K562 (cell line): ENCODE results near the gene NHLRC2. TPM values are rescaled to one million over a fixed set of nuclear protein-coding genes. Genes with fewer than 3 reads are reported as not detected.

Experiments
- ATAC-seq: fragments of 200-7000 bp; cut with Tn5 transposase; 3 replicates; pipeline ENCODE4 v1.9.1; 2020; ENCODE audit warnings: moderate library complexity
- BruUV-seq: library from RNA; stranded (reverse); fragments of 400-500 nt; replicated peaks from 2 replicates; lab custom pipeline; 2021; lab: Mats Ljungman, UMichigan
- CTCF ChIA-PET: fragments of 300-600 bp; formaldehyde crosslinking; extraction: SDS; loops from one replicate; lab custom pipeline; 2021; ENCODE audit warnings: low intra/inter-chr PET ratio; lab: Yijun Ruan, JAX
- POLR2A ChIA-PET: fragments of 300-600, 350-650 bp; sonication (Branson Sonifier 250); formaldehyde crosslinking; extraction: SDS; loops from one replicate; lab custom pipeline; 2021; ENCODE audit warnings: antibody characterized with exemption, inconsistent platforms; lab: Yijun Ruan, JAX
- DNase-seq, 4 experiments: peaks; one replicate each; pipeline versions ENCODE4 v3.0.0 to v3.0.0-alpha.2; 2011 to 2018; ENCODE audit warnings: low spot score in 3 of 4, mixed read lengths in 3 of 4; ENCODE audit errors: extremely low read depth in 1 of 4
- FAIRE-seq: peaks from 2 replicates; lab custom pipeline; 2011; peaks lifted over from hg19 to GRCh38; lab: Jason Lieb, UNC
- H2AFZ ChIP-seq: 2 replicates; pipeline ENCODE4 v1.6.0; 2011; ENCODE audit warnings: low read depth, low read length, control low read depth, inconsistent platforms
- H3K27ac ChIP-seq: fragments of 200-600 bp; 3 replicates; pipeline ENCODE4 v1.8.0; 2011; ENCODE audit warnings: low read depth, mild to moderate bottlenecking, control low read depth, inconsistent platforms, low read length, moderate library complexity, mixed read lengths; ENCODE audit errors: extremely low read depth
- H3K27me3 ChIP-seq, 2 experiments: fragments of 300-600 bp in 1 of 2; 2 replicates in 1 of 2; 3 replicates in 1 of 2; pipeline versions ENCODE4 v1.6.0 to v1.8.0; 2011; ENCODE audit warnings: inconsistent platforms in 2 of 2, low read length in 2 of 2, mild to moderate bottlenecking in 1 of 2, mixed read lengths in 1 of 2, moderate library complexity in 1 of 2; ENCODE audit not compliant: control insufficient read depth in 2 of 2, insufficient read depth in 2 of 2
- H3K36me3 ChIP-seq: fragments of 300-600 bp; 3 replicates; pipeline ENCODE4 v1.8.0; 2011; ENCODE audit warnings: mild to moderate bottlenecking, low read length, inconsistent platforms; ENCODE audit not compliant: control insufficient read depth, insufficient read depth
- H3K4me1 ChIP-seq, 2 experiments: fragments of 200-600 bp in 1 of 2; replicated peaks in 1 of 2; 2 replicates in 1 of 2; 3 replicates in 1 of 2; pipeline versions ENCODE4 v1.5.1 to v1.8.0; 2011; ENCODE audit warnings: inconsistent platforms in 2 of 2, low read length in 2 of 2, mild to moderate bottlenecking in 1 of 2, mixed read lengths in 1 of 2, moderate library complexity in 1 of 2; ENCODE audit not compliant: control insufficient read depth in 2 of 2, insufficient read depth in 2 of 2
- H3K4me2 ChIP-seq: 2 replicates; pipeline ENCODE4 v1.6.1; 2011; ENCODE audit warnings: low read length, control low read depth, inconsistent platforms, mixed read lengths; ENCODE audit not compliant: insufficient read depth
- H3K4me3 ChIP-seq: fragments of 200-600 bp; sonication (generic), shearing (Covaris generic); 2 replicates; pipeline ENCODE4 v1.5.1; 2016; ENCODE audit warnings: control low read depth, inconsistent platforms
- H3K79me2 ChIP-seq: fragments of 200-600 bp; 3 replicates; pipeline ENCODE4 v1.8.0; 2011; ENCODE audit warnings: low read length, inconsistent platforms; ENCODE audit not compliant: control insufficient read depth, insufficient read depth
- H3K9ac ChIP-seq, 2 experiments: 2 replicates each; pipeline versions ENCODE4 v1.6.0 to v1.6.1; 2011; ENCODE audit warnings: low read depth in 2 of 2, low read length in 2 of 2, control low read depth in 1 of 2, inconsistent platforms in 1 of 2, mild to moderate bottlenecking in 1 of 2, mixed read lengths in 1 of 2; ENCODE audit not compliant: insufficient read depth in 1 of 2
- H3K9me1 ChIP-seq: one replicate; pipeline ENCODE4 v1.6.0; 2011; ENCODE audit warnings: inconsistent platforms, mild to moderate bottlenecking, low read length, moderate library complexity; ENCODE audit not compliant: control insufficient read depth, insufficient read depth
- H3K9me3 ChIP-seq: replicated peaks from 2 replicates; pipeline ENCODE4 v1.5.1; 2011; ENCODE audit warnings: low read depth, low read length, inconsistent platforms; ENCODE audit not compliant: control insufficient read depth, insufficient read depth
- H4K20me1 ChIP-seq: replicated peaks from 2 replicates; pipeline ENCODE4 v1.6.1; 2011; ENCODE audit warnings: low read length, inconsistent platforms, mixed read lengths; ENCODE audit not compliant: control insufficient read depth, insufficient read depth
- BRF1 ChIP-seq: IDR thresholded peaks from 3 replicates; pipeline ENCODE4 v1.6.1; 2011; ENCODE audit warnings: borderline replicate concordance, mild to moderate bottlenecking; ENCODE audit not compliant: insufficient read length; ENCODE audit errors: extremely low read depth
- KDM5B ChIP-seq: fragments of 200-600 bp; sonication (generic); IDR thresholded peaks from 2 replicates; pipeline ENCODE4 v1.6.1; 2012; ENCODE audit warnings: low read depth, mild to moderate bottlenecking, moderate library complexity, low read length, control low read depth, inconsistent platforms; ENCODE audit not compliant: insufficient replicate concordance
- NFYB ChIP-seq: IDR thresholded peaks from 2 replicates; pipeline ENCODE4 v1.6.1; 2011; ENCODE audit warnings: mild to moderate bottlenecking, moderate library complexity; ENCODE audit not compliant: insufficient read length; ENCODE audit errors: extremely low read depth
- NUFIP1 ChIP-seq: fragments of 450-650 bp; IDR thresholded peaks from 2 replicates; pipeline ENCODE4 v1.6.1; 2018; ENCODE audit not compliant: partially characterized antibody
- SMARCE1 ChIP-seq: fragments of 450-650 bp; IDR thresholded peaks from 2 replicates; pipeline ENCODE4 v1.7.1; 2016; ENCODE audit warnings: mild to moderate bottlenecking
- SNIP1 ChIP-seq: fragments of 450-650 bp; IDR thresholded peaks from 2 replicates; pipeline ENCODE4 v1.7.1; 2017; ENCODE audit warnings: low read depth, mild to moderate bottlenecking
- SNRNP70 ChIP-seq: fragments of 200-400 bp; formaldehyde crosslinking; optimal IDR thresholded peaks from 2 replicates; pipeline ENCODE3; 2017; ENCODE audit warnings: low read depth, low read length
- YBX1 ChIP-seq: fragments of 450-650 bp; IDR thresholded peaks from 2 replicates; pipeline ENCODE4 v1.7.1; 2016; ENCODE audit warnings: mild to moderate bottlenecking
- ZNF175 ChIP-seq: fragments of 200-800 bp; sonication (Bioruptor generic); IDR thresholded peaks from 2 replicates; pipeline ENCODE4 v1.6.1; 2016; ENCODE audit warnings: low read depth, mild to moderate bottlenecking, missing genetic modification characterization, missing compliant biosample characterization
- ZNF586 ChIP-seq: fragments of 450-650 bp; formaldehyde crosslinking; conservative IDR thresholded peaks from 2 replicates; pipeline ENCODE4 v1.4.0; 2020; ENCODE audit warnings: mild to moderate bottlenecking, moderate library complexity
- WGBS: fragments of 100-300 bp; shearing (Covaris generic); methylation state at CpG from one replicate; pipeline ENCODE4 v1.1.6; 2016; ENCODE audit warnings: low coverage, mixed read lengths; ENCODE audit not compliant: insufficient coverage; ENCODE audit errors: missing lambda C conversion rate; 5-methylcytosine and 5-hydroxymethylcytosine counted together
- in situ Hi-C: fragments of 300-500 bp; cut with MboI; formaldehyde crosslinking; loops from 4 replicates; pipeline ENCODE4 v1.15.0; 2018; ENCODE audit warnings: inconsistent platforms, mixed read lengths
- intact Hi-C: fragments of 100-400 bp; cut with micrococcal nuclease; formaldehyde crosslinking; loops from 2 replicates; pipeline ENCODE4 v1.14.2; 2022
- polyA plus RNA-seq, 8 experiments: library from polyadenylated mRNA; depleted of rRNA in 4 of 8; stranded (reverse) in 5 of 8; unstranded in 3 of 8; fragments of >200 nt; fragmentation: Nextera tagmentation in 2 of 8; fragmentation: Illumina TruSeq in 1 of 8; extraction: Ambion mirVana in 2 of 8; extraction: Trizol in 1 of 8; gene quantifications; 2 replicates each; pipeline versions ENCODE4 v1.2.1 to v1.2.3, GENCODE V29; 2011 to 2014; ENCODE audit warnings: inconsistent platforms in 1 of 8, missing spikeins in 1 of 8
- total RNA-seq, 7 experiments: library from RNA; depleted of rRNA in 6 of 7; stranded (reverse); fragments of >200 nt in 6 of 7; fragmentation: Illumina TruSeq in 2 of 7; extraction: Trizol in 2 of 7; gene quantifications; 2 replicates each; pipeline versions ENCODE4 v1.2.1 to v1.2.3, GENCODE V29; 2011 to 2021; ENCODE audit warnings: low replicate concordance in 1 of 7
- TF ChIP-seq, protein P1 (sequence below): fragments of 450-650 bp; formaldehyde crosslinking; IDR thresholded peaks from 2 replicates; pipeline ENCODE4 v1.4.0; 2020; ENCODE audit warnings: mild to moderate bottlenecking, moderate library complexity
- TF ChIP-seq, protein P2 (sequence below): fragments of 450-650 bp; formaldehyde crosslinking; IDR thresholded peaks from 2 replicates; pipeline ENCODE4 v1.4.0; 2022; ENCODE audit warnings: missing genetic modification characterization
- TF ChIP-seq, protein P3 (sequence below), 2 experiments: fragments of 450-650 bp in 1 of 2; sonication (generic) in 1 of 2; formaldehyde crosslinking in 1 of 2; IDR thresholded peaks in 1 of 2; conservative IDR thresholded peaks in 1 of 2; 2 replicates each; pipeline versions ENCODE4 v1.6.1 to v1.8.1; 2016 to 2023; ENCODE audit warnings: mild to moderate bottlenecking in 2 of 2, moderate library complexity in 2 of 2, inconsistent platforms in 1 of 2, missing genetic modification reagents in 1 of 2
- TF ChIP-seq, protein P4 (sequence below): fragments of 450-650 bp; IDR thresholded peaks from 2 replicates; pipeline ENCODE4 v1.6.1; 2016; ENCODE audit warnings: missing biosample characterization, missing genetic modification characterization
- TF ChIP-seq, protein P5 (sequence below): fragments of 450-650 bp; IDR thresholded peaks from 2 replicates; pipeline ENCODE4 v1.6.1; 2017; ENCODE audit warnings: mild to moderate bottlenecking, moderate library complexity

The NHLRC2 gene
- total and polyA plus RNA-seq, 9 of the 15 experiments (the other 6 are each of a cell fraction or from before 2014, with no cell fraction given): 1.5 to 22.4 (median 10.3) TPM

DNA sequence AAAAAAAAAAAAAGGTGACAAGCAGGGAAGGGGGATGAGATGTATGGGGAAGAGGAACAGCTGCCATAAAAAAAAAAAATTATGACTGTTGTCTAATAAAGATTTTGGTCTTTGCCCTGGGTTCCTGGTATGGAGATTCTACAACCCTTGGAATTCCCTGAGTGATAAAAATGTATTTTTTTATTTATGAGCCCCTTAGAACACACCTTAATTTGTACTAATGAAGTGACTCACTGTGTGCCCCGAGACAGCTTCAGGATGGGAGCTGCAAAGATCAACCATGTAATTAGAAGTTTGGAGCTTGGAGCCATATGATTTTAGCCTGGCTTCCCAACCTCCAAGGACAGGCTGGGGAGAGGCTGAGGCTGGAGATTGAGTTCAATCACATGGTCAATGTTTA is 69.7 kb downstream of the NHLRC2 start:
- Histone ChIP-seq H3K27ac (no peak overlapping the region), H3K4me1 (no peaks in the 10 kb centered on the region), H4K20me1 (no peaks in the 10 kb centered on the region), H3K4me2 (no peak overlapping the region), H3K27me3 (no peaks in the 10 kb centered on the region), H3K9me3 (no peaks in the 10 kb centered on the region), H3K9ac (no peak overlapping the region), H3K79me2 (no peaks in the 10 kb centered on the region), H3K4me3 (no peak overlapping the region), H2AFZ (no peak overlapping the region), H3K36me3 (no peaks in the 10 kb centered on the region), H3K9me1 (no peaks in the 10 kb centered on the region)
- BruUV-seq: no TSS peak
- intact Hi-C loops (loop anchor here (10.0 kb wide), 1 partner anchor 181 kb away; no protein-coding TSS in a partner anchor), in situ Hi-C loops (no loop called here)
- no peak for FAIRE-seq
- 0% methylated on average over 1 of the region's 1 CpG for WGBS
- DNase-seq: no peak
- ChIA-PET CTCF (no interaction called here), POLR2A (interaction anchor here (0.6 kb wide), 1 partner anchor 66 kb away, joined by 4 read pairs; no protein-coding TSS in a partner anchor)
- ATAC-seq: no peak
- TF ChIP-seq ZNF586 (no peak), SMARCE1 (no peak), ZNF175 (CRISPR knock-in tag) (no peak), NFYB (no peak), SNIP1 (no peak), KDM5B (no peak), NUFIP1 (no peak), SNRNP70 (no peak), YBX1 (no peak), BRF1 (no peak)
- TF ChIP-seq, protein P1, sequence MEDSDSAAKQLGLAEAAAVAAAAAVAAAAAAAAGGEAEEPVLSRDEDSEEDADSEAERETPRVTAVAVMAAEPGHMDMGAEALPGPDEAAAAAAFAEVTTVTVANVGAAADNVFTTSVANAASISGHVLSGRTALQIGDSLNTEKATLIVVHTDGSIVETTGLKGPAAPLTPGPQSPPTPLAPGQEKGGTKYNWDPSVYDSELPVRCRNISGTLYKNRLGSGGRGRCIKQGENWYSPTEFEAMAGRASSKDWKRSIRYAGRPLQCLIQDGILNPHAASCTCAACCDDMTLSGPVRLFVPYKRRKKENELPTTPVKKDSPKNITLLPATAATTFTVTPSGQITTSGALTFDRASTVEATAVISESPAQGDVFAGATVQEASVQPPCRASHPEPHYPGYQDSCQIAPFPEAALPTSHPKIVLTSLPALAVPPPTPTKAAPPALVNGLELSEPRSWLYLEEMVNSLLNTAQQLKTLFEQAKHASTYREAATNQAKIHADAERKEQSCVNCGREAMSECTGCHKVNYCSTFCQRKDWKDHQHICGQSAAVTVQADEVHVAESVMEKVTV (CRISPR knock-in tag): no peak
- TF ChIP-seq, protein P2, sequence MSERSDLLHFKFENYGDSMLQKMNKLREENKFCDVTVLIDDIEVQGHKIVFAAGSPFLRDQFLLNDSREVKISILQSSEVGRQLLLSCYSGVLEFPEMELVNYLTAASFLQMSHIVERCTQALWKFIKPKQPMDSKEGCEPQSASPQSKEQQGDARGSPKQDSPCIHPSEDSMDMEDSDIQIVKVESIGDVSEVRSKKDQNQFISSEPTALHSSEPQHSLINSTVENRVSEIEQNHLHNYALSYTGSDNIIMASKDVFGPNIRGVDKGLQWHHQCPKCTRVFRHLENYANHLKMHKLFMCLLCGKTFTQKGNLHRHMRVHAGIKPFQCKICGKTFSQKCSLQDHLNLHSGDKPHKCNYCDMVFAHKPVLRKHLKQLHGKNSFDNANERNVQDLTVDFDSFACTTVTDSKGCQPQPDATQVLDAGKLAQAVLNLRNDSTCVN (CRISPR knock-in tag): no peak
- TF ChIP-seq, protein P3, sequence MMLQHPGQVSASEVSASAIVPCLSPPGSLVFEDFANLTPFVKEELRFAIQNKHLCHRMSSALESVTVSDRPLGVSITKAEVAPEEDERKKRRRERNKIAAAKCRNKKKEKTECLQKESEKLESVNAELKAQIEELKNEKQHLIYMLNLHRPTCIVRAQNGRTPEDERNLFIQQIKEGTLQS (IDR thresholded peaks at IDR 0.05): no peak
- TF ChIP-seq, protein P3 (CRISPR knock-in tag; conservative IDR thresholded peaks at IDR 0.05): no peak
- TF ChIP-seq, protein P4, sequence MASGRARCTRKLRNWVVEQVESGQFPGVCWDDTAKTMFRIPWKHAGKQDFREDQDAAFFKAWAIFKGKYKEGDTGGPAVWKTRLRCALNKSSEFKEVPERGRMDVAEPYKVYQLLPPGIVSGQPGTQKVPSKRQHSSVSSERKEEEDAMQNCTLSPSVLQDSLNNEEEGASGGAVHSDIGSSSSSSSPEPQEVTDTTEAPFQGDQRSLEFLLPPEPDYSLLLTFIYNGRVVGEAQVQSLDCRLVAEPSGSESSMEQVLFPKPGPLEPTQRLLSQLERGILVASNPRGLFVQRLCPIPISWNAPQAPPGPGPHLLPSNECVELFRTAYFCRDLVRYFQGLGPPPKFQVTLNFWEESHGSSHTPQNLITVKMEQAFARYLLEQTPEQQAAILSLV (tag): no peak
- TF ChIP-seq, protein P5, sequence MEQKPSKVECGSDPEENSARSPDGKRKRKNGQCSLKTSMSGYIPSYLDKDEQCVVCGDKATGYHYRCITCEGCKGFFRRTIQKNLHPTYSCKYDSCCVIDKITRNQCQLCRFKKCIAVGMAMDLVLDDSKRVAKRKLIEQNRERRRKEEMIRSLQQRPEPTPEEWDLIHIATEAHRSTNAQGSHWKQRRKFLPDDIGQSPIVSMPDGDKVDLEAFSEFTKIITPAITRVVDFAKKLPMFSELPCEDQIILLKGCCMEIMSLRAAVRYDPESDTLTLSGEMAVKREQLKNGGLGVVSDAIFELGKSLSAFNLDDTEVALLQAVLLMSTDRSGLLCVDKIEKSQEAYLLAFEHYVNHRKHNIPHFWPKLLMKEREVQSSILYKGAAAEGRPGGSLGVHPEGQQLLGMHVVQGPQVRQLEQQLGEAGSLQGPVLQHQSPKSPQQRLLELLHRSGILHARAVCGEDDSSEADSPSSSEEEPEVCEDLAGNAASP: no peak
